Spinal cord (tissue), 10 donors: Measurements from ENCODE around the gene OTOR. TPM values are rescaled to one million over a fixed set of nuclear protein-coding genes. Genes with fewer than 3 reads are reported as not detected.
A peak's percentile ranks its signal among the peaks of the same experiment; 100 is the strongest.

ENCODE experiments used
- DNase-seq, 6 donors: peaks; one replicate each; pipeline versions ENCODE4 v3.0.0 to v3.0.0-alpha.2; 2013 to 2015; ENCODE audit warnings: low spot score in 6 of 6, low read depth in 4 of 6
- H3K27ac ChIP-seq: one replicate; pipeline ENCODE4 v1.5.1; 2013; ENCODE audit warnings: low read depth, low read length, control low read depth
- H3K27me3 ChIP-seq: one replicate; pipeline ENCODE4 v1.6.1; 2013; ENCODE audit warnings: low read length; ENCODE audit not compliant: control insufficient read depth, insufficient read depth
- H3K36me3 ChIP-seq: one replicate; pipeline ENCODE4 v1.6.1; 2013; ENCODE audit warnings: low read length; ENCODE audit not compliant: control insufficient read depth, insufficient read depth
- H3K4me1 ChIP-seq: one replicate; pipeline ENCODE4 v1.6.1; 2013; ENCODE audit warnings: low read length; ENCODE audit not compliant: control insufficient read depth, insufficient read depth
- H3K4me3 ChIP-seq: one replicate; pipeline ENCODE4 v1.5.1; 2013; ENCODE audit warnings: low read depth, low read length, control low read depth
- H3K9me3 ChIP-seq: one replicate; pipeline ENCODE4 v1.6.1; 2013; ENCODE audit warnings: low read length; ENCODE audit not compliant: control insufficient read depth, insufficient read depth
- WGBS: methylation state at CpG from one replicate; pipeline ENCODE4 v1.1.5; 2013; ENCODE audit warnings: missing lambda C conversion rate; ENCODE audit not compliant: insufficient coverage; 5-methylcytosine and 5-hydroxymethylcytosine counted together
- long read RNA-seq, 4 donors: transcript quantifications; one replicate each; lab custom pipeline, GENCODE V29; 2026
- polyA plus RNA-seq, 2 donors: library from polyadenylated mRNA; unstranded; fragments of 120-200 nt; gene quantifications; one replicate each; pipeline ENCODE4 v1.2.1, GENCODE V29; 2013; ENCODE audit not compliant: insufficient read length in 2 of 2
- total RNA-seq, 2 donors: library from RNA; depleted of rRNA in 1 of 2; stranded (reverse); fragments of 120-200 nt in 1 of 2; fragments of >200 nt in 1 of 2; gene quantifications; one replicate each; pipeline versions ENCODE4 v1.2.3 to v1.2.4, GENCODE V29; 2013 to 2014
- donor health status: healthy.

OTOR gene, protein sequence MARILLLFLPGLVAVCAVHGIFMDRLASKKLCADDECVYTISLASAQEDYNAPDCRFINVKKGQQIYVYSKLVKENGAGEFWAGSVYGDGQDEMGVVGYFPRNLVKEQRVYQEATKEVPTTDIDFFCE
- total RNA-seq (10 to 100 TPM in 1 of 2 donors, not detected in 1; 15.7 TPM), polyA plus RNA-seq (under 1 TPM; 0.20 to 0.33 TPM)
- long read RNA-seq, donor 1: 0 reads
- long read RNA-seq, donor 2: 0 reads
- long read RNA-seq, donor 3: 0 reads
- long read RNA-seq, donor 4: 0 reads

DNA sequence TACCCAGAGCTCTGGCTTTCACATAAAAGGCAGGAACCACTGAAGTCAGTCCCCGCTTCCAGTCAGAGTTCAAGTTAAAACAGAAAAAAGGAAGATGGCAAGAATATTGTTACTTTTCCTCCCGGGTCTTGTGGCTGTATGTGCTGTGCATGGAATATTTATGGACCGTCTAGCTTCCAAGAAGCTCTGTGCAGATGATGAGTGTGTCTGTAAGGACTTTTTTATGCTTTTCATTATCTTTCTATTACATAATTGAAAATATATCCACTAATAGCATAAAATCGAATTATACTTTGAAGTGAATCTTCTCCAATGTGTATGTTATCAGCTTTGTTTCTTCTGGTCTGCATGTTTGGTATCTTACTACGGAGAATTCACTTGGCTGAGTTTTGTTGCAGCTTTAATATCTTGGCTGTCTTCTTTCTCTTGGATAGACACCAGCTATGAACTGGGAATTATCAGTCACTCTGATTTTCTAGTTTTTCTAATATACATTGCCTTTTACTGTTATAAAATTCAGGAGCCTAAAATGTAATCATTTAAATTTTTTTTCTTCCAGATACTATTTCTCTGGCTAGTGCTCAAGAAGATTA, at the start of gene OTOR:
Gene OTOR (plus strand): TSS at position 51 of the 593 bp plus-strand sequence. CDS start 44 bp downstream, at position 95.
- no peaks in the 10 kb centered on the region for H3K4me1 ChIP-seq
- no peaks in the 10 kb centered on the region for H3K27me3 ChIP-seq
- no peaks in the 10 kb centered on the region for H3K36me3 ChIP-seq
- 67% methylated on average over 1 of the region's 5 CpGs for WGBS
- DNase-seq: peak in 1 of 6 donors; percentile 30
- no peaks in the 10 kb centered on the region for H3K9me3 ChIP-seq
- no peak within 1 kb of the TSS for H3K27ac ChIP-seq
- no peak within 1 kb of the TSS for H3K4me3 ChIP-seq

DNA sequence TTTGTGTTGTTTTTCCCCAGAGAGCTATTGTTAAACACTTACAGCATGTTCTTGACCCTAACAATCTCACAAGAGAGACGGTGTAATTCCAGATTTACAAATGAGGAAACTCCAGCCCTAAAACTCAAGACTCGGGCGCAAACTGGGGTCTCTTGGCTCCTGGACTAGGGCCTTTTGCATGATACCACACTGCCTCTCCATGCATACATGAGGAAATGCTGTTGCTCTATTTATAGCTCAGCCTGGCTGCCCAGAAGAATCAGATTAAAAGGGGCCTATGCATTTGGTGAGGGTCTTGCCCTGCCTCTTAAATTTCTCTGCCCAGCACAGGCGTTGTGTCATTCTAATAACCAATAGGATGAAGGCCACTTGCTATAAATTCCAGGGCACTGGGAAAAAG, 48.9 kb upstream of the OTOR start:
- H3K9me3 ChIP-seq: no peaks in the 10 kb centered on the region
- peak in 2 of 6 donors; percentile 26 to 69 for DNase-seq
- no peaks in the 10 kb centered on the region for H3K4me1 ChIP-seq
- no peaks in the 10 kb centered on the region for H3K36me3 ChIP-seq
- no peaks in the 10 kb centered on the region for H3K27me3 ChIP-seq
- 70% methylated on average over 3 of the region's 4 CpGs for WGBS
- H3K27ac ChIP-seq: no peak overlapping the region
- no peak overlapping the region for H3K4me3 ChIP-seq

DNA sequence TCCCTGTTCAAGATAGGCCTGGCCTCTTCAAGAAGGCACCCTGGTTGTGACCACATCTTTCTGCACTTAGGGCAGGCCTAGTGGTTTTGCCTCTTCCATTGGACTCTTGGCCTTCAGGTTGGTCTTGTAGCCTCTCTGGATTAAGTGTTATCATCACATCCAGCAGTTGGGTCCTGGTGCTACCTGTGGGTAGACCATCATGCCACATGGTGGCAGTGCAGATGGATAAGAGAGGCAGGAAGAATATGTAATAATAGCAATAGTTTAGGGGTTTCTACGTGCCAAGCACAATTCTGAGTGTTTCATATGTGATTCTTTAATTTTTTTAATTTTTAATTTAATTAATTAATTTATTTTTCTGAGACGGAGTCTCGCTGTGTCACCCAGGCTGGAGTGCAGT, 46.9 kb upstream of the OTOR start:
- Histone ChIP-seq H3K4me3 (no peak overlapping the region), H3K27ac (no peak overlapping the region), H3K36me3 (no peaks in the 10 kb centered on the region), H3K27me3 (no peaks in the 10 kb centered on the region), H3K4me1 (no peaks in the 10 kb centered on the region), H3K9me3 (no peaks in the 10 kb centered on the region)
- no peak for DNase-seq
- no CpG with 5 or more reads among the region's 3 CpGs for WGBS

DNA sequence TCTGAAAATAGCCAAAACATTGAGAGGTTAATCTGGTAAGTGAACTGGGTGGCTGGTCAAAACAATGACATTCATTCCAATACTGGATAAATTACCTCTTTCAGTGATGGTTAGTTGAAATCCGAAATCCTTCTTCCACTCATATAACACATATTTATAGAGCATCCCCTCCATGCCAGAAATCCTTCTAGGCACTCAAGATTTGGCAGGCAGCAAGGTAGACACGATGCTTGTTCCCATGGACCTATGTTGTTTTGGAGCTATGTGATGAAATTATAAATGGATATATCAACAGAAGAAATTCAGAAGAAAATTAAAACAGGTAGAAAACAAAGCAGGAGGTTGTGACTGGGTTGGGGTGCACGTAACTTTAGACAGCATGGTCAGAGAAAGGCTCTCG, 44.6 kb upstream of the OTOR start:
- Histone ChIP-seq H3K36me3 (no peaks in the 10 kb centered on the region), H3K4me3 (no peak overlapping the region), H3K27ac (no peak overlapping the region), H3K9me3 (peaks cover 1% of the 10 kb centered on the region), H3K27me3 (no peaks in the 10 kb centered on the region), H3K4me1 (no peaks in the 10 kb centered on the region)
- DNase-seq: no peak
- WGBS: 94% methylated on average over 2 of the region's 4 CpGs

DNA sequence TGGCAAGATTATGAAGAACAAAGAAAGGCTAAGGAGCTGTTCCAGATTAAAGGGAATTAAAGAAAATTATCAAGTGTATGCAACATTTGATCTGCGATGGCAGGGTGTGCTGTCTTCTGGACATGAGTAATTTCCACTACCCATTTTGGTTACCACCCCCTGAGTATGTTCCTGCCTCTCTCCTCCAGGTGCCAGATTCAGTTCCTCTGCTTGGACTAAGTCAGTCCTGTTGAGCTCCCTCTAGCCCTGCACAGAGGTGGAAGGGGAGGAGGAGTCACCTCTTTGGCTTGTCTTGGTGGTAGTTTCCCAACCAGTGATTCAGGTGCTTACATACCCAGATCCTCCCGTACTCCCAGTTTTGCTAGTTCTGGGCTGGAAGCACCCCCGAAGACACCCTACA, 40.5 kb upstream of the OTOR start:
- no peaks in the 10 kb centered on the region for H3K27me3 ChIP-seq
- DNase-seq: no peak
- 80% methylated on average over 1 of the region's 3 CpGs for WGBS
- peaks cover 1% of the 10 kb centered on the region for H3K9me3 ChIP-seq
- H3K36me3 ChIP-seq: no peaks in the 10 kb centered on the region
- H3K4me3 ChIP-seq: no peak overlapping the region
- no peak overlapping the region for H3K27ac ChIP-seq
- no peaks in the 10 kb centered on the region for H3K4me1 ChIP-seq

DNA sequence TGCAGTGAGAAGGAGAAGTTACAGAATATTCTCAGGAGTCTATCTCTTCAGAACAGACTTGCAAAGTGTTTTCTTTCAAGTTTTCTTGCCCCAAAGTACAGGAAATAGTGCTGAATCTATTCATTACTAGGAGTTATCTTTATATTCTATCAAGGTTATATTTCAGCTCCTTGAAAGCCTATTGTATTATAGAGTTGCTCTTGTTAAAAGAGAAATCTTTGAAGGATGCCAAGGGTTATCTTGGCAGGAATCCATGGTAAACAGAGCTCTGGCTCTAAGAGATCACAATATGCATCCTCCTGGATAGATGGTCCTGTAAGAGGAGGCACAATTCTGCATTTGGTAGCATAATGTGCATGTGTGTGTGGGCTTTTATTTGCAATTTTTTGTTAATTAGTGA, 39.6 kb upstream of the OTOR start:
- Histone ChIP-seq H3K9me3 (peaks cover 1% of the 10 kb centered on the region), H3K4me3 (no peak overlapping the region)
- peak in 1 of 6 donors; percentile 47 for DNase-seq

DNA sequence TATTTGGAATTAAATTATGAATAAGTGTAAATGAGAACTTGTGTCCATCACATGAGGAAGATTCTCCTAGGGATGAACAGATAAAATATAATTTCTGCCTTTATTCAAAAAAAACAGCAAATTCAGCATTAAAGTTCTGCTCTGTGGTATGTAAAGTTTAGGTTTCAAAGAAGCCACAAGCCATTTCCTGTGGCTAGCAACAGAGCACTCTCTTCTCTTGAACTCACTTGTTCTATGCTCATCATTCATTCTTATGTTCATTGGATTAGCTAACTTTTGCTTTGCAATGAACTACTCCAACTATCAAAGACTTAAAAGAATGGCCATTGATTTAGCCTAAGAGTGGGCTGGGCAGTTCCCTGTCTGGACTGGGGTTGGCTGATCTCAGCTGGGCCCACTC, 39.1 kb upstream of the OTOR start:
- Histone ChIP-seq H3K27me3 (no peaks in the 10 kb centered on the region), H3K9me3 (peaks cover 1% of the 10 kb centered on the region), H3K27ac (no peak overlapping the region), H3K4me1 (no peaks in the 10 kb centered on the region), H3K4me3 (no peak overlapping the region), H3K36me3 (no peaks in the 10 kb centered on the region)
- no peak for DNase-seq

More for the DNA sequence above, 39.6 kb upstream of the OTOR start:
- no peaks in the 10 kb centered on the region for H3K27me3 ChIP-seq
- H3K36me3 ChIP-seq: no peaks in the 10 kb centered on the region
- no peaks in the 10 kb centered on the region for H3K4me1 ChIP-seq
- no peak overlapping the region for H3K27ac ChIP-seq

DNA sequence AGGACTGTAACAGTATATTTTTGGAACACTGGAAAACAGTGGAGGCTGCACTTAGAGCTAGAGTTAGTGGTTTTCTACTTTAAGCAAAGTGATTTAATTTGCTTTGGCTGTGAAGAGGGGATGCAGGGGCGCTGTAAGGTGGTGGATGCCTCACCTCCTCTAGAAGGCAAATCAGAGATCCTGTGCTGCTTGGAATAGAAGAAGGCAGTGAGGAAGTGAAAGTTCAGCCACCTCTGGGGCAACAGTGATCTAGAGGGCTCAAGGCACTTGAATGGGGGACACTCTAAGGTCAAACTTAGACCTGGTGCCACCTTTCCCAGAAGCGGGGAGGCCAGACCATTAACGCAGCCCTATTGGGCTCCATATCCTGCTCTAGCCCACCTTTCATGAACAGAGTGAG, 37.4 kb upstream of the OTOR start:
- no peak for DNase-seq
- Histone ChIP-seq H3K27ac (no peak overlapping the region), H3K4me1 (peaks cover 9% of the 10 kb centered on the region), H3K9me3 (peaks cover 1% of the 10 kb centered on the region), H3K36me3 (no peaks in the 10 kb centered on the region), H3K4me3 (no peak overlapping the region), H3K27me3 (no peaks in the 10 kb centered on the region)
- WGBS: 94% methylated on average over 3 of the region's 3 CpGs

DNA sequence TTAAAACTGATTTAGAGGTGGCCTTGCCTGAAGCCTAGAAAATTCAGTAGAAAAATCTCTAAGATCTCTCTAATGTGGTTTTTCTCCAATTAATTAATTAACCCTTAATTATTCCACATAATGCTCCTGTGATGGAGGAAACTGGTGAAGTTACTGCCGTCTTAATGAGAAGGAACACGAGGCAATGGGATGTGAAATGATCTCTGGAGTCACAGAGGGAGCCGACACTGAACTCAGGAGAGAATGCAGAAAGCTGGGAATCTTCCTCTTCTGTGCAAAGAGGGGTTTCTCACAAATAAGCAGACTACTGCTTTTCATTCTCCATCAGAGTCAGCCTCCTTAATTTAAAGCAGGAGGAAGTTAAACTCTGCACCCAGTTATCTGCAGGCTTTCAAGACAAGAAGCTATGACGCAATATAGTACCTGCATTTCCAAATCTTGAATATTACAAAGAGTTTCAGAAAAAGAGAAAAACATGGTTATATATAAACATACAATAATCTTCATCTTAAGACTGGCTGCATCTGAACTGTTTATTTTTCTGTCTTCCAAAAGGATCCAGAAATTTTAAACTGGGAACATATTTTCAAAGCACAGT, 36.4 kb upstream of the OTOR start:
- DNase-seq: peak in 2 of 6 donors; percentile 16 to 88
- no peaks in the 10 kb centered on the region for H3K27me3 ChIP-seq
- no peak overlapping the region for H3K4me3 ChIP-seq
- H3K4me1 ChIP-seq: peaks cover 9% of the 10 kb centered on the region
- WGBS: no CpG with 5 or more reads among the region's 4 CpGs
- H3K9me3 ChIP-seq: no peaks in the 10 kb centered on the region
- H3K27ac ChIP-seq: no peak overlapping the region
- H3K36me3 ChIP-seq: no peaks in the 10 kb centered on the region

DNA sequence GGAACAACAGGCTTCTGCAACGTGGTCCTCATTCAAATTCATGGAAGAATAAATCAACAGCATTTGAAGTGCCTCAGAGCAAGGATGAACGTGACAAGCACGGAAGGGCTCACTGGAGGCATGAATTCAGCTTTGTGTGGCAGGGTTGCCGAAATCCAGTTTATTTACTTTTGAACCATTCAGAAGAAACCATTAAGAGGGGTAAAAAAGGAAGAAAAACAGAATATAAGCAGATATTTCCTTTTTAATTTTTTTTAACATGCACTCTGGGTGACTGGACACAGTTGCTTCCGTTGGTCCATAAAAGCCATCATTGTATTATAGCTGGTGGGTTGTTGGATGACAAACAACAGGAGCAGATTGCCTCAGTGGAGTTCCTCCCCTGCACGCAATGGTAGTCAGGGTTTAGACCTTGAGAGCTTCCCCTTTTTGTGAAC, 35.6 kb upstream of the OTOR start:
- H3K4me3 ChIP-seq: no peak overlapping the region
- no peaks in the 10 kb centered on the region for H3K27me3 ChIP-seq
- 14% methylated on average over 1 of the region's 6 CpGs for WGBS
- H3K4me1 ChIP-seq: peaks cover 9% of the 10 kb centered on the region
- peak overlapping the region; percentile 3 for H3K27ac ChIP-seq
- peak in 2 of 6 donors; percentile 48 to 70 for DNase-seq
- no peaks in the 10 kb centered on the region for H3K9me3 ChIP-seq
- no peaks in the 10 kb centered on the region for H3K36me3 ChIP-seq
